Stimulated activated CD4-positive, alpha-beta T cell treated with anti-CD3 and anti-CD28 coated beads, Interleukin-2, amount 100 ng/mL, for 4 hours (primary cell): Measurements from ENCODE around the gene ACOT12.

Experiments
- DNase-seq: peaks from one replicate; pipeline ENCODE4 v3.0.0-alpha.2; 2020; ENCODE audit warnings: low read depth

The ACOT12 gene

GRCh38 chr5:81288021-81288433 lies 105.9 kb downstream of the ACOT12 start:
- no peak for DNase-seq

DNA sequence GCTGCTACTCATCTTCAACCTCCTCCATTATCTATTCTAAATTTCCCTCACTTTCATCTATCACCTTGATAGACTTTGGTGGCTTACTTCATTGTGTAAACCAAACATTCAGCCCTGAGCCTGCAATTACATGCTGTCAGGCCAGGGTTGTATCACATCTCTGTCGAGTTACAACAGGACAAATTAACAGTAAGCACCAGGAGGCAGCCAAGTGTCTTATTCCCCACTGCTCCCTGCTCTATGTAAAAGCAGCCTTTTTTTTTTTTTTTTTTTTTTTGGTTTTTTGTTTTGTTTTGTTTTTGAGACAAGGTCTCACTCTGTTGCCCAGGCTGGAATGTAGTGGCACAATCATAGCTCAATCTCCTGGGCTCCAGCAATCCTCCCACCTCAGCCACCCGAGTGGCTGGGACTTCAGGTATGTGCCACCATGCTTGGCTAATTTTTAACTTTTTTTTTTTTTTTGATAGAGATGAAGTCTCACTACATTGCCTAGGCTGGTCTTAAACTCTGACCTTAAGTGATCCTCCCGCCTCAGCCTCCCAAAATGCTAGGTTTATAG lies 107.8 kb downstream of the ACOT12 start:
- DNase-seq = no peak

- DNase-seq = no peak
Measured at GRCh38 chr5:81283976-81284375, 110.0 kb downstream of the ACOT12 start.
